DOHH2 (cell line): Measurements from ENCODE around the gene DLGAP1.

Experiments used
- EZH2phosphoT487 ChIP-seq: fragments of 200-600 bp; sonication (generic); IDR thresholded peaks from 2 replicates; pipeline ENCODE4 v1.6.1; 2017; ENCODE audit warnings: borderline replicate concordance, mild to moderate bottlenecking, antibody characterized with exemption, low read length, moderate library complexity, mixed read lengths
- TF ChIP-seq, protein P1 (sequence below): fragments of 200-600 bp; sonication (generic); IDR thresholded peaks from one replicate; pipeline ENCODE4 v1.5.1; 2014; ENCODE audit warnings: antibody characterized with exemption, mild to moderate bottlenecking, low read depth, low read length; ENCODE audit not compliant: poor library complexity, severe bottlenecking

DNA sequence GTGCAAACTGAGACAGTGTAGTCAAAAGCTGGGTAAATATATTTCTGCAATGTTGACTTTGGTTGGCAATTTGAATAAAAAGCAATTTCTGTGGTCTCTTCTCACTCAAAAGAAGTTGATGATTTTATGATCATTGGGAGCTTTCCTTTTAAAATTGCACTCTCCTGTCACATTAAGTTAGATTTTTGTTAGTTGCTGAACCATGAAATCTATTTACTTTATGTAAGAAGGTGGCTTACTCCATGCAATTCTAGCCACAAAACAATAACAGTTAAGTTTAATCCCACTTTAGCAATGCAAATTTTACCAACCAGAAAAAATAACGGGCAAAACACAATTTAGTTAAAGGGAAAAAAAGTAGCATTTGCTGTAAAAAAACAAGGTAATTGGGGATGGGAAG, 48.3 kb downstream of the DLGAP1 start:
- TF ChIP-seq, protein P1, sequence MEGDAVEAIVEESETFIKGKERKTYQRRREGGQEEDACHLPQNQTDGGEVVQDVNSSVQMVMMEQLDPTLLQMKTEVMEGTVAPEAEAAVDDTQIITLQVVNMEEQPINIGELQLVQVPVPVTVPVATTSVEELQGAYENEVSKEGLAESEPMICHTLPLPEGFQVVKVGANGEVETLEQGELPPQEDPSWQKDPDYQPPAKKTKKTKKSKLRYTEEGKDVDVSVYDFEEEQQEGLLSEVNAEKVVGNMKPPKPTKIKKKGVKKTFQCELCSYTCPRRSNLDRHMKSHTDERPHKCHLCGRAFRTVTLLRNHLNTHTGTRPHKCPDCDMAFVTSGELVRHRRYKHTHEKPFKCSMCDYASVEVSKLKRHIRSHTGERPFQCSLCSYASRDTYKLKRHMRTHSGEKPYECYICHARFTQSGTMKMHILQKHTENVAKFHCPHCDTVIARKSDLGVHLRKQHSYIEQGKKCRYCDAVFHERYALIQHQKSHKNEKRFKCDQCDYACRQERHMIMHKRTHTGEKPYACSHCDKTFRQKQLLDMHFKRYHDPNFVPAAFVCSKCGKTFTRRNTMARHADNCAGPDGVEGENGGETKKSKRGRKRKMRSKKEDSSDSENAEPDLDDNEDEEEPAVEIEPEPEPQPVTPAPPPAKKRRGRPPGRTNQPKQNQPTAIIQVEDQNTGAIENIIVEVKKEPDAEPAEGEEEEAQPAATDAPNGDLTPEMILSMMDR, result no peak
- no peak for TF ChIP-seq EZH2phosphoT487
